Mucosa of stomach (tissue), 1 donor: ENCODE data around the gene ADAM12.

Source experiments
- H3K27me3 ChIP-seq: one replicate; pipeline ENCODE4 v1.7.0; 2013; ENCODE audit warnings: mild to moderate bottlenecking, low read length; ENCODE audit not compliant: control insufficient read depth, insufficient read depth
- H3K36me3 ChIP-seq: one replicate; pipeline ENCODE4 v1.7.0; 2013; ENCODE audit warnings: low read length; ENCODE audit not compliant: control insufficient read depth, insufficient read depth
- H3K4me1 ChIP-seq: one replicate; pipeline ENCODE4 v1.7.0; 2013; ENCODE audit warnings: mild to moderate bottlenecking, low read length; ENCODE audit not compliant: control insufficient read depth, insufficient read depth
- H3K4me3 ChIP-seq: one replicate; pipeline ENCODE4 v1.7.0; 2013; ENCODE audit warnings: low read length
- H3K9ac ChIP-seq: one replicate; pipeline ENCODE4 v1.7.0; 2013; ENCODE audit warnings: mild to moderate bottlenecking, low read length, moderate library complexity
- H3K9me3 ChIP-seq: one replicate; pipeline ENCODE4 v1.7.0; 2013; ENCODE audit warnings: mild to moderate bottlenecking, low read length, moderate library complexity; ENCODE audit not compliant: control insufficient read depth
- donor health status: Pancreatic carcinoma.

Gene ADAM12

DNA sequence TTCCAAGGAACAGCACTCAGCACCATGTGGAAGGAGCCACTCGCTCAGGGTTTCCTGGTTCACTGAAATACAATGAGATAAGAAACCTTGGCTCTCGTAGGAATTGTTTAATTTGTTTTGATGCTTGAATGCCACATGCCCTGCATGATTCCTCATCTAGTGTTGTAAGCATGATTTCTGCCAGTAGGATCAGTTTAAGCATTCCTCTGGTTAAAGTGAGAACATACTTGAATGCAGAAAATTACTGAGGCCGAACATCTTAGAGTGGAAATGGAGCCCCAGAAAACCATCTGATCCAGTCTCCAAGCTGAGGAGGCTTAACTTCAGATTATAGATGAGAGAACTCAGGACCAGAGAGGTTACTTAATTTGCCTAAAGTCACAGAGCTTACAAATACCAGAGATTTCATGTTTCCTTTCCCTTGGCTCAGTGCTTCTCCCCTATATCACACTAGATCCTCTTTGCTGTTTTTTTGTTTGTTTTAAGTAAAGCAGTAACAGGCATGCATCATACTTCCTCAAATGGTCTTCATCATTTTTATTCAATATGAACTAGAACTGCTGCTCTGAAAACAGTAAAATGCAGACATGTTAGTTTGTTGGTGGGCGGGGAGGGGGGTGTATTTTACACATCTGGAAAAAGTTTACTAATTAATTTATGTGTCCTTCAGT is 125.1 kb downstream of the ADAM12 start:
- Histone ChIP-seq H3K4me1 (no peaks in the 10 kb centered on the region), H3K36me3 (no peaks in the 10 kb centered on the region), H3K9me3 (no peaks in the 10 kb centered on the region), H3K9ac (no peak overlapping the region), H3K4me3 (no peak overlapping the region), H3K27me3 (no peaks in the 10 kb centered on the region)

DNA sequence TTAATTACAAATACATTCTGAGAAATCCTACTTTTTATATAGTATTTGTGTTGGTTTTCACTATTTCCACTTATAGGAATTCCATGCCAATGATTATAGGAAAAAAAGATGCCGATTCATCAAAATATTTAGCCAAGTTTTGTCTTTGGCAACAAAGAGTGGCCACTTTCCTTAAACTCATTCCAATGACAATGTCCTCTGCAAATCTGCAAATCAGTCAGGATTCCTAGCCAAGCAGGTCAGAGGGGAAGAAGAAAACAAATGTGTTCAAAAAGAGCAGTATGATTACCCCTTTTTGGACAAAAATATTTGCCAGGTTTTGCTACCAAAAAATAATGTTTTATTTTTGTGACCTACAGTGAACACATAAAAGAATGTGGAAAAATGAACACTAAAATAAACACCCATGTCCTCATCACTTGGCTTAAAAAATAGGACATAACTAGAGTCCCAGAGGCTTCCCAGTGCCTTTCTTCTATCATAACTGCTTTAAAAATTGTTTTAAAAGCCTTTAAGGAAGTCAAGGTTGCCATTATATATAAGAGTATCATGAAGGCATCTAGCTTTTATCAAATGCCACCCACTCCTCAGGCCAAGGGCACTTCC is 125.9 kb downstream of the ADAM12 start:
- H3K9ac ChIP-seq: no peak overlapping the region
- H3K4me1 ChIP-seq: no peaks in the 10 kb centered on the region
- H3K9me3 ChIP-seq: no peaks in the 10 kb centered on the region
- H3K4me3 ChIP-seq: no peak overlapping the region
- H3K27me3 ChIP-seq: no peaks in the 10 kb centered on the region
- H3K36me3 ChIP-seq: no peaks in the 10 kb centered on the region

GRCh38 chr10:126259760-126260479 is 128.4 kb downstream of the ADAM12 start:
- Histone ChIP-seq H3K4me1 (no peaks in the 10 kb centered on the region), H3K9me3 (no peaks in the 10 kb centered on the region), H3K36me3 (no peaks in the 10 kb centered on the region), H3K27me3 (no peaks in the 10 kb centered on the region), H3K4me3 (no peak overlapping the region), H3K9ac (no peak overlapping the region)

DNA sequence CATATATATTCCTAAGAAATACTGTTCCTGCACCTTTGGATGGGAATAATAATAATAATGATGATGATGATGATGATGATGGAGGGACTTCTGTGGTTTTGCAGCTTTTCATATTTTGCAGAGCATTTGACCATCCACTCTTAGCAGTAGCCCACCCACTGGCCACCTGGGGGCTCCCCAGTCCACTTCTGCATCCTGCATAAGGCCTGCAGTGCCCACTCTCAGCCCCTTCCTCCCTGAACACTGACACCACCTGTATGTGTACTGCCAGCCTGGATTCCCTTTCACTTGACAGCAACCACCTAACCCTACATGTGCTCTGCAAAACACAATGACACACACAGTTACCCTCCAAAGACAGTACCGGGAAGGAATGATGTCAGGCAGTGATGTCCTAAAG is 131.4 kb downstream of the ADAM12 start:
- Histone ChIP-seq H3K27me3 (no peaks in the 10 kb centered on the region), H3K4me3 (no peak overlapping the region)

DNA sequence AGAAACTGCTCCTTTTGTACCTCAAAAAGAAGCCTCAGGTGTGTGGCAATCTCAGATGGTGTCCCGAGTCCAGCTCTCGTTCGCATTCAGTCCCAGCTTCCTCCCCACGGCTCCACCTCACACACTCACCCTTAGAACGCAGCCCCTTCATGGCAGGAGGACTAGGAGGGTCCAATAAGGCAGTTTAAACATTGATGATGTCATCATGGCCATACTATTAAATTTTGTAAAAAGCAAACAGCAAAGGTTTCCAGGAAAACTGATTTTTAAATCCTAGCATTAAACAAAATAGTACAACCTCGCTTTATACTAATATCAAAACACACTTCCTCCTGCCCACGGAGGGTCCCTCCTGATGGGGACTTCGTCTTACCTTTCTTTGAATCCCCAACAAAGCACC is 133.0 kb downstream of the ADAM12 start:
- Histone ChIP-seq H3K9ac (no peak overlapping the region), H3K9me3 (no peaks in the 10 kb centered on the region), H3K4me1 (no peaks in the 10 kb centered on the region), H3K27me3 (no peaks in the 10 kb centered on the region), H3K36me3 (no peaks in the 10 kb centered on the region), H3K4me3 (no peak overlapping the region)

More for the DNA sequence above, 131.4 kb downstream of the ADAM12 start:
- Histone ChIP-seq H3K9me3 (no peaks in the 10 kb centered on the region), H3K9ac (no peak overlapping the region), H3K4me1 (no peaks in the 10 kb centered on the region), H3K36me3 (no peaks in the 10 kb centered on the region)

- no peaks in the 10 kb centered on the region for H3K27me3 ChIP-seq
- H3K36me3 ChIP-seq: no peaks in the 10 kb centered on the region
Measured at GRCh38 chr10:126253611-126253998, 134.7 kb downstream of the ADAM12 start.

GRCh38 chr10:126252884-126253610 is 135.2 kb downstream of the ADAM12 start:
- Histone ChIP-seq H3K4me1 (no peaks in the 10 kb centered on the region), H3K4me3 (no peak overlapping the region), H3K9me3 (no peaks in the 10 kb centered on the region), H3K36me3 (no peaks in the 10 kb centered on the region), H3K27me3 (no peaks in the 10 kb centered on the region), H3K9ac (no peak overlapping the region)

More at GRCh38 chr10:126253611-126253998, 134.7 kb downstream of the ADAM12 start:
- no peaks in the 10 kb centered on the region for H3K4me1 ChIP-seq
- no peaks in the 10 kb centered on the region for H3K9me3 ChIP-seq
- H3K4me3 ChIP-seq: no peak overlapping the region
- H3K9ac ChIP-seq: no peak overlapping the region

DNA sequence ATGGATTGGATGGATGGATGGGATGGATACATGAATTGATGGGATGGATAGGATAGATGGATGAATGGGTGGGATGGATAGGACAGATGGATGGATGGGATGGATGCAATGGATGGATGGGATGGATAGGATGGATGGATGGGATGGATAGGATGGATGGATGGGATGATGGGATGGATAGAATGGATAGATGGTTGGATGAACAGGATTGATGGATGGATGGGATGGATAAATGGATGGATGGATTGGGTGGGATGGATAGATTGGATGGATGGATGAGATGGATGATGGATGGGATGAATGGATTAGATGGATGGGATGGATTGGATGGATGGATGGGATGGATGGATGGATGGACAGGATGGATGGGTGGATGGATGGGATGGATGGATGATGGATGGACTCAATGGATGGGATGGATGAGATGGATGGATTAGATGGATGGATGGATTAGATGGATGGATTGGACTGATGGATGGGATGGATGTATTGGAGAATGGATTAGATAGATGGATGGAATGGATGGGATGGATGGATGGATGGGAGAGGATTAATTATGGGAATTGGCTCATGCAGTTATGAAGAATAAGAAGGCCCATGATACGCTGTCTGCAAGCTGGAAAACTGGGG is 136.4 kb downstream of the ADAM12 start:
- Histone ChIP-seq H3K36me3 (no peaks in the 10 kb centered on the region), H3K4me3 (no peak overlapping the region), H3K4me1 (no peaks in the 10 kb centered on the region), H3K9ac (no peak overlapping the region), H3K9me3 (no peaks in the 10 kb centered on the region), H3K27me3 (no peaks in the 10 kb centered on the region)

GRCh38 chr10:126250527-126251310 is 137.6 kb downstream of the ADAM12 start:
- Histone ChIP-seq H3K4me3 (no peak overlapping the region), H3K36me3 (no peaks in the 10 kb centered on the region), H3K27me3 (no peaks in the 10 kb centered on the region), H3K9me3 (no peaks in the 10 kb centered on the region), H3K4me1 (no peaks in the 10 kb centered on the region), H3K9ac (no peak overlapping the region)

- H3K36me3 ChIP-seq: no peaks in the 10 kb centered on the region
- no peak overlapping the region for H3K4me3 ChIP-seq
- H3K9ac ChIP-seq: no peak overlapping the region
- H3K4me1 ChIP-seq: no peaks in the 10 kb centered on the region
- no peaks in the 10 kb centered on the region for H3K27me3 ChIP-seq
- no peaks in the 10 kb centered on the region for H3K9me3 ChIP-seq
Measured at GRCh38 chr10:126250045-126250444, 138.2 kb downstream of the ADAM12 start.

DNA sequence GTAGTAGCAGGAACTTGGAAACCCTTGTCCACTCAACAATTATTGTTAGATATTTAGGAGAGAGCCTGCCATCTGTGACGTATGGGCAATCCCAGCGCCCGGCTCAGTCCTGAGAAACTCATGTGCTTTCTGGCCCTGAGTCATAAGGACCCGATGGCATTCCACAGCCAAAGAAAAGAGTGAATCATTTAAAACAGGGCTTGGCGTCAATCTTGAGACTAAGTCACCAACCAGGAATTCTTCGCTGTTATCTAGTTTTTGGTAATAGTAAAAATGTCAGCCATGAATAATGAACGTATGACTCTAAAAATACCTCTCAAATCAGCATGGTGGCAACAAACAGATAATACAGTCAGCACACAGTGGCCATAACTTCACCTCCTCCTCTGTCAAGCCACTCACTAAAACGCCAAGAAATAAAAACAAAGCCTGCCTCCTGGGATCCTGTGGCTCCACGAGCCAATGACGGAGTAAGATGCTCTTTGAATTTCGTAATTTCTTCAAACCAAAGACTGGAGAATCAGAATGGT is 140.8 kb downstream of the ADAM12 start:
- Histone ChIP-seq H3K9me3 (no peaks in the 10 kb centered on the region), H3K9ac (no peak overlapping the region), H3K27me3 (no peaks in the 10 kb centered on the region), H3K4me3 (no peak overlapping the region), H3K4me1 (no peaks in the 10 kb centered on the region), H3K36me3 (no peaks in the 10 kb centered on the region)
